ENCODE results near the gene U2AF2.

The U2AF2 gene

DNA sequence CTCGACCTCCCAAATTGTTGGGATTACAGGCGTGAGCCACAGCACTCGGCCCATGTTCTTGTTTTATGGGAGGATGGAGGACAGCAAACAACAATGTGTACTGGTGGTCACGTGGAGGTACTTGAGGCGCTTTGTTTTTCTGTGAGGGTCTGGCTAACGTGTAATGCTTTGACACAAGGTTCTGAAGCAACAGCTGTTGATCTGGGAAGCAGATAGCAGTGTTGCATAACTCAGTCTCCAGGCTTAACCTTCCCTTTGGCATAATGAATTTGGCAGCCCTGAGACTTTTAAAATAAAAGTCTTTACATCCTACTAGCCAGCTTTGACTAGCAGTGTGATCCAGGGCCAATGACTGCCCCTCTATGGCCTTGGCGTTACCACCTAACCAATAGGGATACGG, 21.0 kb upstream of the U2AF2 start:
- TF ChIP-seq, protein P1, sequence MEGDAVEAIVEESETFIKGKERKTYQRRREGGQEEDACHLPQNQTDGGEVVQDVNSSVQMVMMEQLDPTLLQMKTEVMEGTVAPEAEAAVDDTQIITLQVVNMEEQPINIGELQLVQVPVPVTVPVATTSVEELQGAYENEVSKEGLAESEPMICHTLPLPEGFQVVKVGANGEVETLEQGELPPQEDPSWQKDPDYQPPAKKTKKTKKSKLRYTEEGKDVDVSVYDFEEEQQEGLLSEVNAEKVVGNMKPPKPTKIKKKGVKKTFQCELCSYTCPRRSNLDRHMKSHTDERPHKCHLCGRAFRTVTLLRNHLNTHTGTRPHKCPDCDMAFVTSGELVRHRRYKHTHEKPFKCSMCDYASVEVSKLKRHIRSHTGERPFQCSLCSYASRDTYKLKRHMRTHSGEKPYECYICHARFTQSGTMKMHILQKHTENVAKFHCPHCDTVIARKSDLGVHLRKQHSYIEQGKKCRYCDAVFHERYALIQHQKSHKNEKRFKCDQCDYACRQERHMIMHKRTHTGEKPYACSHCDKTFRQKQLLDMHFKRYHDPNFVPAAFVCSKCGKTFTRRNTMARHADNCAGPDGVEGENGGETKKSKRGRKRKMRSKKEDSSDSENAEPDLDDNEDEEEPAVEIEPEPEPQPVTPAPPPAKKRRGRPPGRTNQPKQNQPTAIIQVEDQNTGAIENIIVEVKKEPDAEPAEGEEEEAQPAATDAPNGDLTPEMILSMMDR (IDR thresholded peaks at IDR 0.05; ENCODE audit: low read depth, low read length): no peak
- no peak for DNase-seq (ENCODE audit: extremely low read depth, low read depth)

DNA sequence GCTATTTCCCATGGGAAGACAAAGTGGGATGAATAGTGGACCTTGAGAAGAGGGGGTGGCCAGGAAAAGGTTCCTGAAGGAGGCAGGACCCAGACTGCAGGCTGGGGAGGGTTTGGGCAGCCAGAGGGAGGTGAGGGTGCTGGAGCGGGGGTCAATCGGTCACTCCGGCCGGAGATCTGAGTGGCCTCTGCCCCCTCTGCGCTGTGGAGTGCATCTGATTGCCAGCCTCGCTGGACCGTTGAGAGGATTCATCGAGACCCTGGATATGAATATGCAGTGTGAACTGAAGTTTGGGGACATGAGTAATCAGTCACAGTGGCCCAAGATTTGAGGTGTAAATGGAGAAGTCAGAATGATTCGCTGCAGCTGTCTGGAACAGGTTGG, 19.5 kb upstream of the U2AF2 start:
- no peak for DNase-seq (ENCODE audit: extremely low read depth, low read depth)
- TF ChIP-seq, protein P1 (IDR thresholded peaks at IDR 0.05; ENCODE audit: low read depth, low read length): no peak

DNA sequence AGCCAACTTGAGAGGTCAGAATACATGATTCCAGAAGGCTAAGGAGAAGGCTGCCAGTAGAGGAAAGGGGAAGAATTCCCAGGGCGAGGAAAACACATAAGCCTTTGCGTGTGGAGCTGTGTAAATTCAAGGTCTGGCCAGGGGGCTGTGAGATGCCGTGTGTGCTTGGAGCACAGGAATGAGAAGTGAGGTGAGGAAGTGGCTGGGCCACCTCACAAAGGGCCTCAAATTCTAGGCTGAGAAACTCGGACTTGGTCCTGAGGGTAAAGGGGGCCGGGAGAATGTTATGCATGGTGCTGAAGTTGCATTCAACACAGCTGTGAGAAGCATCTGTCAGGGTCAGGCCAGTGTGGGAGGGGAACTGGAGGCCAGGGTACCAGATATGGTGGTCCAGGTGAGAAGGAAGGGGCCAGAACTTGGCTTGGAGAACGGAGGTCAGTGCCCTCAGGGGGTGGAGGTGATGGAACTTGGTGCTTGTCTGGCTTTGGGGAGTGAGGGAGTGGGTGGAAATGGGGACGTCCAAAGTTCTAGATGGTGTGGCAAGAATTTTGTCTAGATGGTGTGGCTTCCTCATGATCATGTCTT, 18.9 kb upstream of the U2AF2 start:
- TF ChIP-seq, protein P1 (IDR thresholded peaks at IDR 0.05; ENCODE audit: low read depth, low read length): no peak
- DNase-seq (ENCODE audit: extremely low read depth, low read depth): no peak

- DNase-seq (ENCODE audit: extremely low read depth, low read depth): no peak
- TF ChIP-seq, protein P1 (IDR thresholded peaks at IDR 0.05; ENCODE audit: low read depth, low read length): no peak
Observed at GRCh38 chr19:55636723-55637122, 18.1 kb upstream of the U2AF2 start.

DNA sequence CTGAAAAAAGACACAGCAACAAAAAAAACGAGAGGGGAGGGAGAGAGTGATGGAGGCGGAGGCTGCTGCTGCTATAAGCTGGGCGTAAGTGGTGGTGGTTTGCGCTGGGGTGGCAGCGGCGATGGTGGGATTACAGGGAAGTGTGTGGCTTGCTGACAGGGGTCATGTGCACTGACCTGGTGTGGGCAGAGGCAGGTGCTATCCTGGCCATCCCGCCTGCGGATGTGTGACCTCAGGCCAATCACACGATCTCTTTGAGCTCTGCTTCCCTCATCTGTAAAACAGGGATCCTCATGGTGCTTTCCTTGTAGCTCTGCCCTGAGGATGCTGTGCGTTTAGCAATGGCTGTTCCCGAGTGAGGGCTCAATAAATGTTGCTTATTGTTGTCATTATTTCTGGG, 17.3 kb upstream of the U2AF2 start:
- no peak for DNase-seq (ENCODE audit: extremely low read depth, low read depth)
- TF ChIP-seq, protein P1 (IDR thresholded peaks at IDR 0.05; ENCODE audit: low read depth, low read length): no peak

DNA sequence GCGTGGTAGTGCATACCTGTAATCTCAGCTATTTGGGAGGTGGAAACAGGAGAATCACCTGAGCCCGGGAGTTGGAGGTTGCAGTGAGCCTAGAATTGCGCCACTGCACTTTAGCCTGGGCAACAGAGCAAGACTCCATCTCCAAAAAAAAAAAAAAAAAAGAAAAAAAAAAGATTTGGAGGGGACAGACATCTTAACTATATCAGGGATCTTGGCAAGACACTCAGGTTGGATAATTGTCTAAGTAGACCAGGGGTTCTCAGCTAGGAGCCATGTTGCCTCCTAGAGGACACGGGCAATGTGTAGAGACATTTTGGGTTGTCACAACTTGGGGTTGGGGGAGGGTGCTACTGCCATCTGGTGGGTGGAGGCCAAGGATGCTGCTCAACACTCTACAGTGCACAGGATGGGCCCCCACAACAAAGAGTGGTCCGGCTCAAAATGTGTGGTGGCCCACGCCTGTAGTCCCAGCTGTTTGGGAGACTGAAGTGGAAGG, 15.9 kb upstream of the U2AF2 start:
- no peak for DNase-seq (ENCODE audit: extremely low read depth, low read depth)
- TF ChIP-seq, protein P1 (IDR thresholded peaks at IDR 0.05; ENCODE audit: low read depth, low read length): peak; percentile 42

DNA sequence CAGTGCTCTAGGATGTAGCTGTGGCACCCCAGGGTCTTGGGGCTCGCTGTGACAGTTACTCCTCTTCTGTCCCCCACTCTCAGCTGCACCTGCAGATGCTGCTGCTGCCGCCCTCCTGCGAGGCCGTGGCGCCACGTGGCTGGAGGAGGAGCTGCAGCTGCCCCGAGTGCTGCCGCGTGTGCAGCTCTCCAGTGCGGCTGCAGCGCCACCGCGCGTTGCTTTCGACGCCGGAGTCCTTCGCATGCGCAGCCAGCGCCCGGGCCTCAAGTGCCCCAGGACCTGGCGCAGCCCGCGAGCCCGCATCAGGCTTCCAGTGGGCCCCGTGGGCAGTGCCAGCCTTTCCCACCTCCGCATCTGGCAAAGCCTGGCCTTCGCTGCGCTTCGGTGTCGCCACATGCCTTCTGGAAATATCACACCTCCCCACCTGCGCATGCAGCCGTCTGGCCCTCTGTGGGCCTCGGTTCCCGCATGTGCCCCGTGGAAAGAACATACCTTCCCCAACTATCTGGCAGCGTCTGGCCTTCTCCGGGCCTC, 14.7 kb upstream of the U2AF2 start:
- TF ChIP-seq, protein P1 (IDR thresholded peaks at IDR 0.05; ENCODE audit: low read depth, low read length): peak; percentile 51
- no peak for DNase-seq (ENCODE audit: extremely low read depth, low read depth)
